ENCODE data around the gene CDKAL1. TPM values are rescaled to one million over a fixed set of nuclear protein-coding genes. Genes with fewer than 3 reads are reported as not detected.

Gene CDKAL1
- total and polyA plus RNA-seq, 2 of the 13 experiments (the other 11 are each of a cell fraction or from before 2014, with no cell fraction given), result 9.5 to 27.7 TPM

DNA sequence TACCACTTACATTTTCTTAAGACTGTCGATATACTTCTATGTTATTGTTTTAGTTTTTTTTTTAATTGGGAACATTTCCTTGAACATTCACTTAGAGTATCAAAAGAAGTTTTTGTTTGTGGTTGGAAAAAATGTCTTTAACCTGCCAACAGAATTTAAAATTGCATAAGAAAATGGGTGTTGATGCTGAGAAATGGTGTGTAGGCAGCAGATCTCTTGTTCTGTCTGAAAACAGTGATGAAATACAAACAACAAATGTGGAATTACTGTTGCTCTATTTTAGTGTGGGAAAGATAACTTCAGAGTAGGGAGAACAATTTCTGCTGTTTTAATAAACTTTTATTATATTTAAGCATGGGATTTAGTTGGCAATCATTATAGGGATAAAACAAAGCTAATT, 293.5 kb downstream of the CDKAL1 start:
- Histone ChIP-seq H3K27ac (ENCODE audit: extremely low read length, insufficient read depth, low read length) (no peak overlapping the region), H2AFZ (ENCODE audit: low read length) (no peak overlapping the region), H3K4me3 (replicated peaks in 1 of 3; ENCODE audit: insufficient read depth in 1 of 3, low read depth in 2 of 3, low read length in 3 of 3) (no peak overlapping the region), H3K9me3 (ENCODE audit: low read length) (no peaks in the 10 kb centered on the region), H4K20me1 (ENCODE audit: insufficient read depth, low read length) (no peaks in the 10 kb centered on the region), H3K36me3 (replicated peaks in 1 of 2; ENCODE audit: control insufficient read depth in 1 of 2, insufficient read depth in 2 of 2, low read length in 2 of 2) (no peaks in the 10 kb centered on the region; a peak in 1 of 5 replicates), H3K79me2 (ENCODE audit: insufficient read depth, low read length) (no peaks in the 10 kb centered on the region), H3K27me3 (ENCODE audit: control insufficient read depth in 1 of 2, insufficient read depth in 2 of 2, low read length in 2 of 2) (no peaks in the 10 kb centered on the region), H3K4me1 (ENCODE audit: insufficient read depth, low read length) (no peaks in the 10 kb centered on the region), H3K9ac (ENCODE audit: insufficient read depth, low read depth, low read length) (no peak overlapping the region), H3K4me2 (ENCODE audit: low read depth, low read length) (no peak overlapping the region)
- DNase-seq (ENCODE audit: low spot score) (no peak), ATAC-seq (no peak), FAIRE-seq (no peak)
- CTCF ChIA-PET (ENCODE audit: low intra/inter-chr PET ratio, low total read pairs), result no interaction called here
- intact Hi-C loops (cut with micrococcal nuclease; ENCODE audit: unreplicated experiment) (no loop called here), in situ Hi-C loops (cut with HindIII; ENCODE audit: extremely low pct_ligation_motif_present, low pct_unique_long_range_greater_than_20kb) (no loop called here)
- POLR2A ChIA-PET, result no interaction called here
- WGBS (ENCODE audit: low lambda C conversion rate), result 91% methylated on average over 1 of the region's 1 CpG
- TF ChIP-seq, protein P1, sequence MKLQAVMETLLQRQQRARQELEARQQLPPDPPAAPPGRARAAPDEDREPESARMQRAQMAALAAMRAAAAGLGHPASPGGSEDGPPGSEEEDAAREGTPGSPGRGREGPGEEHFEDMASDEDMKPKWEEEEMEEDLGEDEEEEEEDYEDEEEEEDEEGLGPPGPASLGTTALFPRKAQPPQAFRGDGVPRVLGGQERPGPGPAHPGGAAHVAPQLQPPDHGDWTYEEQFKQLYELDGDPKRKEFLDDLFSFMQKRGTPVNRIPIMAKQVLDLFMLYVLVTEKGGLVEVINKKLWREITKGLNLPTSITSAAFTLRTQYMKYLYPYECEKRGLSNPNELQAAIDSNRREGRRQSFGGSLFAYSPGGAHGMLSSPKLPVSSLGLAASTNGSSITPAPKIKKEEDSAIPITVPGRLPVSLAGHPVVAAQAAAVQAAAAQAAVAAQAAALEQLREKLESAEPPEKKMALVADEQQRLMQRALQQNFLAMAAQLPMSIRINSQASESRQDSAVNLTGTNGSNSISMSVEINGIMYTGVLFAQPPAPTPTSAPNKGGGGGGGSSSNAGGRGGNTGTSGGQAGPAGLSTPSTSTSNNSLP (IDR thresholded peaks at IDR 0.05; ENCODE audit: low read depth, low read length), result no peak
- no TSS peak for BruUV-seq (replicated peaks)

DNA sequence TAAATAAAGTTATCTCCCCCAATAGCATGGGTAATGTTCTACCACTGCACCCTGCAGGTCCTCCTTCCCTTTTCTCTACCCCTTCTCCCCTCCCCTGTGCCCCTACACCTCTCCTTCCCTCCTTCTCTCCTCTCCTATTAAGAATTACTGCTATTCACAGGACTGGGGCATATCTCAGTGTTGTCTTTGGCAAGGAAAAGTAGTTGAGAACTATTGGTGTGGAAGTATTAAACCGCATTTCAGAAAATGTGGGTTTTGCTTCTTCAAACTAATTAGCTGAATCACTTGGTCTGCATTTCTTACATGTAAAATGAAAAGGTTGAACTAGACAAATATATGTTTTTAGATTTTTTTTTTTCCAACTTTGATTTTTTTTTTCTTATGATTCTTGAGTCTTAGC, 296.3 kb downstream of the CDKAL1 start:
- Histone ChIP-seq H3K9me3 (ENCODE audit: low read length) (no peaks in the 10 kb centered on the region), H3K36me3 (replicated peaks in 1 of 2; ENCODE audit: control insufficient read depth in 1 of 2, insufficient read depth in 2 of 2, low read length in 2 of 2) (no peaks in the 10 kb centered on the region; a peak in 1 of 5 replicates), H3K4me3 (replicated peaks in 1 of 3; ENCODE audit: insufficient read depth in 1 of 3, low read depth in 2 of 3, low read length in 3 of 3) (no peak overlapping the region), H3K4me1 (ENCODE audit: insufficient read depth, low read length) (no peaks in the 10 kb centered on the region), H3K27me3 (ENCODE audit: control insufficient read depth in 1 of 2, insufficient read depth in 2 of 2, low read length in 2 of 2) (no peaks in the 10 kb centered on the region), H3K9ac (ENCODE audit: insufficient read depth, low read depth, low read length) (no peak overlapping the region), H3K4me2 (ENCODE audit: low read depth, low read length) (no peak overlapping the region), H3K27ac (ENCODE audit: extremely low read length, insufficient read depth, low read length) (no peak overlapping the region), H3K79me2 (ENCODE audit: insufficient read depth, low read length) (no peaks in the 10 kb centered on the region), H2AFZ (ENCODE audit: low read length) (no peak overlapping the region), H4K20me1 (ENCODE audit: insufficient read depth, low read length) (no peaks in the 10 kb centered on the region)
- ChIA-PET CTCF (ENCODE audit: low intra/inter-chr PET ratio, low total read pairs) (no interaction called here), POLR2A (no interaction called here)
- FAIRE-seq, result no peak
- intact Hi-C loops (cut with micrococcal nuclease; ENCODE audit: unreplicated experiment) (no loop called here), in situ Hi-C loops (cut with HindIII; ENCODE audit: extremely low pct_ligation_motif_present, low pct_unique_long_range_greater_than_20kb) (no loop called here)
- BruUV-seq (replicated peaks), result no TSS peak
- no peak for DNase-seq (ENCODE audit: low spot score)
- ATAC-seq, result no peak
- WGBS (ENCODE audit: low lambda C conversion rate), result 100% methylated on average over 1 of the region's 1 CpG
- TF ChIP-seq DMAP1 (CRISPR knock-in tag; IDR thresholded peaks at IDR 0.05) (no peak), ELF4 (CRISPR knock-in tag; IDR thresholded peaks at IDR 0.05; ENCODE audit: borderline replicate concordance) (no peak), ZNF432 (CRISPR knock-in tag; IDR thresholded peaks at IDR 0.05; ENCODE audit: borderline replicate concordance) (no peak), ZNF17 (CRISPR knock-in tag; IDR thresholded peaks at IDR 0.05) (no peak), RBAK (CRISPR knock-in tag; IDR thresholded peaks at IDR 0.05) (no peak), ZNF451 (CRISPR knock-in tag; IDR thresholded peaks at IDR 0.05) (no peak), MBD4 (IDR thresholded peaks at IDR 0.05; ENCODE audit: borderline replicate concordance, low read length) (no peak), ZNF430 (CRISPR knock-in tag; IDR thresholded peaks at IDR 0.05) (no peak)
- TF ChIP-seq, protein P2, sequence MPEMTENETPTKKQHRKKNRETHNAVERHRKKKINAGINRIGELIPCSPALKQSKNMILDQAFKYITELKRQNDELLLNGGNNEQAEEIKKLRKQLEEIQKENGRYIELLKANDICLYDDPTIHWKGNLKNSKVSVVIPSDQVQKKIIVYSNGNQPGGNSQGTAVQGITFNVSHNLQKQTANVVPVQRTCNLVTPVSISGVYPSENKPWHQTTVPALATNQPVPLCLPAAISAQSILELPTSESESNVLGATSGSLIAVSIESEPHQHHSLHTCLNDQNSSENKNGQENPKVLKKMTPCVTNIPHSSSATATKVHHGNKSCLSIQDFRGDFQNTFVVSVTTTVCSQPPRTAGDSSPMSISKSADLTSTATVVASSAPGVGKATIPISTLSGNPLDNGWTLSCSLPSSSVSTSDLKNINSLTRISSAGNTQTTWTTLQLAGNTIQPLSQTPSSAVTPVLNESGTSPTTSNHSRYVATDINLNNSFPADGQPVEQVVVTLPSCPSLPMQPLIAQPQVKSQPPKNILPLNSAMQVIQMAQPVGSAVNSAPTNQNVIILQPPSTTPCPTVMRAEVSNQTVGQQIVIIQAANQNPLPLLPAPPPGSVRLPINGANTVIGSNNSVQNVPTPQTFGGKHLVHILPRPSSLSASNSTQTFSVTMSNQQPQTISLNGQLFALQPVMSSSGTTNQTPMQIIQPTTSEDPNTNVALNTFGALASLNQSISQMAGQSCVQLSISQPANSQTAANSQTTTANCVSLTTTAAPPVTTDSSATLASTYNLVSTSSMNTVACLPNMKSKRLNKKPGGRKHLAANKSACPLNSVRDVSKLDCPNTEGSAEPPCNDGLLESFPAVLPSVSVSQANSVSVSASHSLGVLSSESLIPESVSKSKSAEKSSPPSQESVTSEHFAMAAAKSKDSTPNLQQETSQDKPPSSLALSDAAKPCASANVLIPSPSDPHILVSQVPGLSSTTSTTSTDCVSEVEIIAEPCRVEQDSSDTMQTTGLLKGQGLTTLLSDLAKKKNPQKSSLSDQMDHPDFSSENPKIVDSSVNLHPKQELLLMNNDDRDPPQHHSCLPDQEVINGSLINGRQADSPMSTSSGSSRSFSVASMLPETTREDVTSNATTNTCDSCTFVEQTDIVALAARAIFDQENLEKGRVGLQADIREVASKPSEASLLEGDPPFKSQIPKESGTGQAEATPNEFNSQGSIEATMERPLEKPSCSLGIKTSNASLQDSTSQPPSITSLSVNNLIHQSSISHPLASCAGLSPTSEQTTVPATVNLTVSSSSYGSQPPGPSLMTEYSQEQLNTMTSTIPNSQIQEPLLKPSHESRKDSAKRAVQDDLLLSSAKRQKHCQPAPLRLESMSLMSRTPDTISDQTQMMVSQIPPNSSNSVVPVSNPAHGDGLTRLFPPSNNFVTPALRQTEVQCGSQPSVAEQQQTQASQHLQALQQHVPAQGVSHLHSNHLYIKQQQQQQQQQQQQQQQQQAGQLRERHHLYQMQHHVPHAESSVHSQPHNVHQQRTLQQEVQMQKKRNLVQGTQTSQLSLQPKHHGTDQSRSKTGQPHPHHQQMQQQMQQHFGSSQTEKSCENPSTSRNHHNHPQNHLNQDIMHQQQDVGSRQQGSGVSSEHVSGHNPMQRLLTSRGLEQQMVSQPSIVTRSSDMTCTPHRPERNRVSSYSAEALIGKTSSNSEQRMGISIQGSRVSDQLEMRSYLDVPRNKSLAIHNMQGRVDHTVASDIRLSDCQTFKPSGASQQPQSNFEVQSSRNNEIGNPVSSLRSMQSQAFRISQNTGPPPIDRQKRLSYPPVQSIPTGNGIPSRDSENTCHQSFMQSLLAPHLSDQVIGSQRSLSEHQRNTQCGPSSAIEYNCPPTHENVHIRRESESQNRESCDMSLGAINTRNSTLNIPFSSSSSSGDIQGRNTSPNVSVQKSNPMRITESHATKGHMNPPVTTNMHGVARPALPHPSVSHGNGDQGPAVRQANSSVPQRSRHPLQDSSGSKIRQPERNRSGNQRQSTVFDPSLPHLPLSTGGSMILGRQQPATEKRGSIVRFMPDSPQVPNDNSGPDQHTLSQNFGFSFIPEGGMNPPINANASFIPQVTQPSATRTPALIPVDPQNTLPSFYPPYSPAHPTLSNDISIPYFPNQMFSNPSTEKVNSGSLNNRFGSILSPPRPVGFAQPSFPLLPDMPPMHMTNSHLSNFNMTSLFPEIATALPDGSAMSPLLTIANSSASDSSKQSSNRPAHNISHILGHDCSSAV (CRISPR knock-in tag; IDR thresholded peaks at IDR 0.05; ENCODE audit: borderline replicate concordance), result no peak
